DND-41 (cell line): ENCODE results near the gene KAZN.

Experiments used
- CTCF ChIP-seq: IDR thresholded peaks from 2 replicates; pipeline ENCODE4 v1.5.1; 2012; ENCODE audit warnings: borderline replicate concordance, low read length, moderate library complexity, mild to moderate bottlenecking; ENCODE audit not compliant: poor library complexity, severe bottlenecking; ENCODE audit errors: extremely low read depth
- EZH2 ChIP-seq: IDR thresholded peaks from 3 replicates; pipeline ENCODE4 v1.6.1; 2012; ENCODE audit warnings: borderline replicate concordance, low read depth, mild to moderate bottlenecking, moderate library complexity, low read length, inconsistent platforms; ENCODE audit not compliant: severe bottlenecking

- no peak for TF ChIP-seq CTCF
- TF ChIP-seq EZH2: no peak
Measured at GRCh38 chr1:15134285-15134684, 535.8 kb downstream of the KAZN start.
